HEK293 (cell line): ENCODE measurements around the gene SCNN1A.

ENCODE experiments used
- GLIS1 ChIP-seq: fragments of 450-650 bp; formaldehyde crosslinking; IDR thresholded peaks from 2 replicates; pipeline ENCODE4 v1.5.1; 2016; ENCODE audit warnings: missing biosample characterization, missing genetic modification characterization
- HIC1 ChIP-seq: fragments of 450-650 bp; formaldehyde crosslinking; IDR thresholded peaks from 2 replicates; pipeline ENCODE4 v1.5.1; 2016; ENCODE audit warnings: missing biosample characterization, missing genetic modification characterization
- IKZF3 ChIP-seq: fragments of 450-650 bp; IDR thresholded peaks from 2 replicates; pipeline ENCODE4 v1.5.0; 2018; ENCODE audit warnings: missing biosample characterization, mild to moderate bottlenecking, missing genetic modification characterization, moderate library complexity
- KLF1 ChIP-seq: fragments of 450-650 bp; formaldehyde crosslinking; IDR thresholded peaks from 2 replicates; pipeline ENCODE4 v1.5.1; 2016; ENCODE audit warnings: missing biosample characterization, missing genetic modification characterization
- OSR2 ChIP-seq: fragments of 450-650 bp; formaldehyde crosslinking; IDR thresholded peaks from 2 replicates; pipeline ENCODE4 v1.5.1; 2016; ENCODE audit warnings: missing biosample characterization, missing genetic modification characterization
- PATZ1 ChIP-seq: fragments of 450-650 bp; formaldehyde crosslinking; IDR thresholded peaks from 2 replicates; pipeline ENCODE4 v1.5.1; 2016; ENCODE audit warnings: missing biosample characterization, missing genetic modification characterization
- PRDM1 ChIP-seq: fragments of 450-650 bp; formaldehyde crosslinking; IDR thresholded peaks from 2 replicates; pipeline ENCODE4; 2016; ENCODE audit warnings: missing biosample characterization, missing genetic modification characterization
- TRIM28 ChIP-seq: IDR thresholded peaks from 2 replicates; pipeline ENCODE4 v1.6.1; 2011; ENCODE audit warnings: low read length, control low read depth, borderline replicate concordance
- YY2 ChIP-seq: fragments of 450-650 bp; formaldehyde crosslinking; IDR thresholded peaks from 2 replicates; pipeline ENCODE4 v1.5.1; 2016; ENCODE audit warnings: missing biosample characterization, missing genetic modification characterization
- ZBTB17 ChIP-seq: fragments of 450-650 bp; formaldehyde crosslinking; IDR thresholded peaks from 2 replicates; pipeline ENCODE4 v1.5.1; 2016; ENCODE audit warnings: missing biosample characterization, missing genetic modification characterization
- ZEB2 ChIP-seq: fragments of 450-650 bp; formaldehyde crosslinking; IDR thresholded peaks from 2 replicates; pipeline ENCODE4 v1.5.1; 2016; ENCODE audit warnings: missing biosample characterization, missing genetic modification characterization
- ZNF10 ChIP-seq: fragments of 450-650 bp; formaldehyde crosslinking; IDR thresholded peaks from 2 replicates; pipeline ENCODE4 v1.5.1; 2017; ENCODE audit warnings: missing biosample characterization, missing genetic modification characterization
- ZNF132 ChIP-seq: fragments of 450-650 bp; formaldehyde crosslinking; IDR thresholded peaks from 2 replicates; pipeline ENCODE4 v1.5.1; 2017; ENCODE audit warnings: missing biosample characterization, missing genetic modification characterization, borderline replicate concordance
- ZNF140 ChIP-seq: fragments of 450-650 bp; formaldehyde crosslinking; IDR thresholded peaks from 2 replicates; pipeline ENCODE4 v1.5.1; 2016; ENCODE audit warnings: missing biosample characterization, missing genetic modification characterization
- ZNF16 ChIP-seq: fragments of 450-650 bp; formaldehyde crosslinking; IDR thresholded peaks from 2 replicates; pipeline ENCODE4 v1.5.1; 2016; ENCODE audit warnings: low read depth, missing biosample characterization, missing genetic modification characterization
- ZNF354C ChIP-seq: fragments of 450-650 bp; formaldehyde crosslinking; IDR thresholded peaks from 2 replicates; pipeline ENCODE4 v1.5.1; 2016; ENCODE audit warnings: missing biosample characterization, missing genetic modification characterization, low read depth, borderline replicate concordance
- ZNF366 ChIP-seq: fragments of 450-650 bp; formaldehyde crosslinking; conservative IDR thresholded peaks from 2 replicates; pipeline ENCODE4 v1.5.1; 2016; ENCODE audit warnings: missing biosample characterization, missing genetic modification characterization
- ZNF394 ChIP-seq: fragments of 450-650 bp; formaldehyde crosslinking; IDR thresholded peaks from 2 replicates; pipeline ENCODE4 v1.5.1; 2016; ENCODE audit warnings: missing biosample characterization, missing genetic modification characterization, mild to moderate bottlenecking, moderate library complexity, borderline replicate concordance
- ZNF398 ChIP-seq: fragments of 450-650 bp; formaldehyde crosslinking; IDR thresholded peaks from 2 replicates; pipeline ENCODE4 v1.5.1; 2017; ENCODE audit warnings: missing biosample characterization, missing genetic modification characterization
- ZNF623 ChIP-seq: fragments of 450-650 bp; formaldehyde crosslinking; IDR thresholded peaks from 2 replicates; pipeline ENCODE4 v1.5.1; 2016; ENCODE audit warnings: missing biosample characterization, missing genetic modification characterization
- ZNF629 ChIP-seq: fragments of 450-650 bp; formaldehyde crosslinking; IDR thresholded peaks from 2 replicates; pipeline ENCODE4 v1.5.1; 2017; ENCODE audit warnings: missing biosample characterization, missing genetic modification characterization
- ZNF768 ChIP-seq: fragments of 450-650 bp; formaldehyde crosslinking; IDR thresholded peaks from 2 replicates; pipeline ENCODE4 v1.5.1; 2018; ENCODE audit warnings: missing biosample characterization, mild to moderate bottlenecking, missing genetic modification characterization
- ZNF843 ChIP-seq: fragments of 450-650 bp; formaldehyde crosslinking; IDR thresholded peaks from 2 replicates; pipeline ENCODE4 v1.5.1; 2016; ENCODE audit warnings: missing biosample characterization, missing genetic modification characterization
- ZSCAN23 ChIP-seq: fragments of 450-650 bp; formaldehyde crosslinking; IDR thresholded peaks from 2 replicates; pipeline ENCODE4 v1.5.1; 2016; ENCODE audit warnings: missing biosample characterization, missing genetic modification characterization
- TF ChIP-seq, protein P1 (sequence below): fragments of 450-650 bp; formaldehyde crosslinking; IDR thresholded peaks from 2 replicates; pipeline ENCODE4 v1.5.1; 2016; ENCODE audit warnings: missing biosample characterization, missing genetic modification characterization, borderline replicate concordance
- TF ChIP-seq, protein P2 (sequence below): fragments of 450-650 bp; formaldehyde crosslinking; IDR thresholded peaks from 2 replicates; pipeline ENCODE4 v1.5.1; 2016; ENCODE audit warnings: missing biosample characterization, missing genetic modification characterization

SCNN1A gene

DNA sequence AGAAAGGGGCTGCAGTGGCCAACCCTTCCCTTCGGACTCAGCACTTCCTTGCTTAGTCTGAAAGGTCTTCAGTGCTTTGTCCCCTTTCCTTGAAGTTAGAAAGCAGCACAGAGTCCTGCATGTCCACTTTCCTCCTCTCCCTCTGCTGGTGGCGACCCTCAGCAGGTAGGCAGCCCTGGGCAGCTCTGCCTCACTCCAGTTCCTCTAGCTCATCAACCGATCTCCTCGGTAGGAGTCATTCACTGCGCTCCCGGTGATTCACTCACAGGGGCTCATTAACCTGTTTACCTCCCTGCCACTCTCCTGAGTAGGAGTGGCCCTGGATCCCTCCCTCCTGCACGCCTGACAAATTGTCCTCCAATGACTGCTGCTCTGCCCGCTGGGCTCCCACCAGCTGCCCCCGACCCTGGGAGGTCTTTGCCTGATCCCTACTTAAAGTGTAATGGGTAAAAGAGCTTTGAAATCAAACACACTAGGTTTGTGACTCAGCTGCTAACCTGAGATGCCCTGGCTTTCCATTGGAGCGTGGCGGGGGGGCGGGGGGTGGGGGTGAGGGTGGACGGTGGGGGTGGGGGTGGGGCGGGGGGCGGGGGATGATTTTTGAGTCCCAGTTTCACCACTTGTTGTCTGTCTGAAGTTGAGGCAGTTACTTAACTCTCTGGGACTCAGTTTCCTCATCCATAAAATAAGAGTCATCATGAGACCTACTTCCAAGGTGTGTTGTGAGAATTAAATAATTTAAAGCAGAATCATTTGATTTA lies 4.2 kb downstream of the SCNN1A start (continued):
- peak; percentile 79 for TF ChIP-seq ZEB2 (tag by site-specific recombination)
- TF ChIP-seq ZNF623 (tag by site-specific recombination): no peak
- TF ChIP-seq ZBTB17 (tag by site-specific recombination): peak; percentile 74
- peak; percentile 97 for TF ChIP-seq OSR2 (tag by site-specific recombination)
- TF ChIP-seq ZNF140 (tag by site-specific recombination): no peak
- peak; percentile 43; the same call in 1 of the 2 replicates for TF ChIP-seq PRDM1 (tag by site-specific recombination)
- no peak for TF ChIP-seq ZSCAN23
- TF ChIP-seq YY2 (tag by site-specific recombination): no peak
- TF ChIP-seq ZNF132: no peak
- no peak for TF ChIP-seq ZNF16 (tag by site-specific recombination)
- peak; percentile 85 for TF ChIP-seq PATZ1 (tag by site-specific recombination)
- TF ChIP-seq ZNF394 (tag by site-specific recombination): peak; percentile 37; the same call in 1 of the 2 replicates
- no peak for TF ChIP-seq ZNF354C (tag by site-specific recombination)
- TF ChIP-seq, protein P1, sequence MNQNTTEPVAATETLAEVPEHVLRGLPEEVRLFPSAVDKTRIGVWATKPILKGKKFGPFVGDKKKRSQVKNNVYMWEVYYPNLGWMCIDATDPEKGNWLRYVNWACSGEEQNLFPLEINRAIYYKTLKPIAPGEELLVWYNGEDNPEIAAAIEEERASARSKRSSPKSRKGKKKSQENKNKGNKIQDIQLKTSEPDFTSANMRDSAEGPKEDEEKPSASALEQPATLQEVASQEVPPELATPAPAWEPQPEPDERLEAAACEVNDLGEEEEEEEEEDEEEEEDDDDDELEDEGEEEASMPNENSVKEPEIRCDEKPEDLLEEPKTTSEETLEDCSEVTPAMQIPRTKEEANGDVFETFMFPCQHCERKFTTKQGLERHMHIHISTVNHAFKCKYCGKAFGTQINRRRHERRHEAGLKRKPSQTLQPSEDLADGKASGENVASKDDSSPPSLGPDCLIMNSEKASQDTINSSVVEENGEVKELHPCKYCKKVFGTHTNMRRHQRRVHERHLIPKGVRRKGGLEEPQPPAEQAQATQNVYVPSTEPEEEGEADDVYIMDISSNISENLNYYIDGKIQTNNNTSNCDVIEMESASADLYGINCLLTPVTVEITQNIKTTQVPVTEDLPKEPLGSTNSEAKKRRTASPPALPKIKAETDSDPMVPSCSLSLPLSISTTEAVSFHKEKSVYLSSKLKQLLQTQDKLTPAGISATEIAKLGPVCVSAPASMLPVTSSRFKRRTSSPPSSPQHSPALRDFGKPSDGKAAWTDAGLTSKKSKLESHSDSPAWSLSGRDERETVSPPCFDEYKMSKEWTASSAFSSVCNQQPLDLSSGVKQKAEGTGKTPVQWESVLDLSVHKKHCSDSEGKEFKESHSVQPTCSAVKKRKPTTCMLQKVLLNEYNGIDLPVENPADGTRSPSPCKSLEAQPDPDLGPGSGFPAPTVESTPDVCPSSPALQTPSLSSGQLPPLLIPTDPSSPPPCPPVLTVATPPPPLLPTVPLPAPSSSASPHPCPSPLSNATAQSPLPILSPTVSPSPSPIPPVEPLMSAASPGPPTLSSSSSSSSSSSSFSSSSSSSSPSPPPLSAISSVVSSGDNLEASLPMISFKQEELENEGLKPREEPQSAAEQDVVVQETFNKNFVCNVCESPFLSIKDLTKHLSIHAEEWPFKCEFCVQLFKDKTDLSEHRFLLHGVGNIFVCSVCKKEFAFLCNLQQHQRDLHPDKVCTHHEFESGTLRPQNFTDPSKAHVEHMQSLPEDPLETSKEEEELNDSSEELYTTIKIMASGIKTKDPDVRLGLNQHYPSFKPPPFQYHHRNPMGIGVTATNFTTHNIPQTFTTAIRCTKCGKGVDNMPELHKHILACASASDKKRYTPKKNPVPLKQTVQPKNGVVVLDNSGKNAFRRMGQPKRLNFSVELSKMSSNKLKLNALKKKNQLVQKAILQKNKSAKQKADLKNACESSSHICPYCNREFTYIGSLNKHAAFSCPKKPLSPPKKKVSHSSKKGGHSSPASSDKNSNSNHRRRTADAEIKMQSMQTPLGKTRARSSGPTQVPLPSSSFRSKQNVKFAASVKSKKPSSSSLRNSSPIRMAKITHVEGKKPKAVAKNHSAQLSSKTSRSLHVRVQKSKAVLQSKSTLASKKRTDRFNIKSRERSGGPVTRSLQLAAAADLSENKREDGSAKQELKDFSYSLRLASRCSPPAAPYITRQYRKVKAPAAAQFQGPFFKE (tag by site-specific recombination): no peak
- peak; percentile 85 for TF ChIP-seq TRIM28
- peak; percentile 45; the same call in 1 of the 2 replicates for TF ChIP-seq ZNF10 (tag by site-specific recombination)
- TF ChIP-seq, protein P2, sequence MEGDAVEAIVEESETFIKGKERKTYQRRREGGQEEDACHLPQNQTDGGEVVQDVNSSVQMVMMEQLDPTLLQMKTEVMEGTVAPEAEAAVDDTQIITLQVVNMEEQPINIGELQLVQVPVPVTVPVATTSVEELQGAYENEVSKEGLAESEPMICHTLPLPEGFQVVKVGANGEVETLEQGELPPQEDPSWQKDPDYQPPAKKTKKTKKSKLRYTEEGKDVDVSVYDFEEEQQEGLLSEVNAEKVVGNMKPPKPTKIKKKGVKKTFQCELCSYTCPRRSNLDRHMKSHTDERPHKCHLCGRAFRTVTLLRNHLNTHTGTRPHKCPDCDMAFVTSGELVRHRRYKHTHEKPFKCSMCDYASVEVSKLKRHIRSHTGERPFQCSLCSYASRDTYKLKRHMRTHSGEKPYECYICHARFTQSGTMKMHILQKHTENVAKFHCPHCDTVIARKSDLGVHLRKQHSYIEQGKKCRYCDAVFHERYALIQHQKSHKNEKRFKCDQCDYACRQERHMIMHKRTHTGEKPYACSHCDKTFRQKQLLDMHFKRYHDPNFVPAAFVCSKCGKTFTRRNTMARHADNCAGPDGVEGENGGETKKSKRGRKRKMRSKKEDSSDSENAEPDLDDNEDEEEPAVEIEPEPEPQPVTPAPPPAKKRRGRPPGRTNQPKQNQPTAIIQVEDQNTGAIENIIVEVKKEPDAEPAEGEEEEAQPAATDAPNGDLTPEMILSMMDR (tag by site-specific recombination): peak; percentile 65; the same call in 1 of the 2 replicates
- peak; percentile 57 for TF ChIP-seq KLF1 (tag by site-specific recombination)
- peak; percentile 69 for TF ChIP-seq ZNF629 (tag by site-specific recombination)
- no peak for TF ChIP-seq ZNF398
- TF ChIP-seq ZNF366 (tag by site-specific recombination): peak; percentile 88
- no peak for TF ChIP-seq ZNF843
- TF ChIP-seq HIC1 (tag by site-specific recombination): peak; percentile 58; the same call in 1 of the 2 replicates
- TF ChIP-seq GLIS1 (tag by site-specific recombination): peak; percentile 99
- no peak for TF ChIP-seq ZNF768 (tag by site-specific recombination)
- peak; percentile 65 for TF ChIP-seq IKZF3 (tag by site-specific recombination)
